GM23338 (cell line): Measurements from ENCODE around the gene RCCD1. TPM values are rescaled to one million over a fixed set of nuclear protein-coding genes. Genes with fewer than 3 reads are reported as not detected.

Experiments
- ATAC-seq: fragments of 200-7000 bp; cut with Tn5 transposase; 3 replicates; pipeline ENCODE4 v1.9.1; 2020
- DNase-seq: peaks from one replicate; pipeline ENCODE4 v3.0.0-alpha.2; 2015; ENCODE audit warnings: low spot score
- H2AFZ ChIP-seq: fragments of 200-600 bp; sonication (generic); 2 replicates; pipeline ENCODE4 v1.8.0; 2016; ENCODE audit warnings: antibody characterized with exemption, mild to moderate bottlenecking, moderate library complexity
- H3F3A ChIP-seq: fragments of 200-600 bp; sonication (generic); replicated peaks from 2 replicates; pipeline ENCODE4 v1.8.0; 2017; ENCODE audit warnings: antibody characterized with exemption, mixed run types, low read depth
- H3K27ac ChIP-seq: fragments of 200-600 bp; sonication (generic); 2 replicates; pipeline ENCODE4 v1.6.1; 2016; ENCODE audit warnings: low read depth
- H3K27me3 ChIP-seq: fragments of 200-600 bp; sonication (generic); 2 replicates; pipeline ENCODE4 v1.8.0; 2016; ENCODE audit warnings: mild to moderate bottlenecking, mixed run types, moderate library complexity; ENCODE audit not compliant: insufficient read depth
- H3K36me3 ChIP-seq: fragments of 200-600 bp; sonication (generic); 2 replicates; pipeline ENCODE4 v1.8.0; 2016; ENCODE audit warnings: mild to moderate bottlenecking; ENCODE audit not compliant: insufficient read depth
- H3K4me1 ChIP-seq: fragments of 200-600 bp; sonication (generic); 2 replicates; pipeline ENCODE4 v1.8.0; 2016; ENCODE audit warnings: mild to moderate bottlenecking, moderate library complexity; ENCODE audit not compliant: insufficient read depth
- H3K4me2 ChIP-seq: fragments of 200-600 bp; sonication (generic); 2 replicates; pipeline ENCODE4 v1.7.1; 2017; ENCODE audit warnings: mixed run types
- H3K4me3 ChIP-seq: fragments of 200-600 bp; sonication (generic); 2 replicates; pipeline ENCODE4 v1.6.1; 2016; ENCODE audit warnings: mixed run types
- H3K79me2 ChIP-seq: fragments of 200-600 bp; sonication (generic); replicated peaks from 2 replicates; pipeline ENCODE4 v1.8.0; 2017; ENCODE audit warnings: mild to moderate bottlenecking; ENCODE audit not compliant: insufficient read depth
- H3K9me2 ChIP-seq: fragments of 200-600 bp; sonication (generic); 2 replicates; pipeline ENCODE4 v1.8.0; 2017; ENCODE audit not compliant: insufficient read depth
- H4K20me1 ChIP-seq: fragments of 200-600 bp; sonication (generic); replicated peaks from 2 replicates; pipeline ENCODE4 v1.8.0; 2017; ENCODE audit warnings: mild to moderate bottlenecking; ENCODE audit not compliant: insufficient read depth
- H3K27ac Mint-ChIP-seq: 2 replicates; pipeline ENCODE4 v1.8.0; 2020; ENCODE audit warnings: inconsistent platforms, mild to moderate bottlenecking, moderate library complexity, mixed read lengths
- H3K27me3 Mint-ChIP-seq: 3 replicates; pipeline ENCODE4 v1.8.0; 2022; ENCODE audit warnings: low read depth, mild to moderate bottlenecking, moderate library complexity, mixed read lengths, inconsistent platforms; ENCODE audit not compliant: insufficient read depth, poor library complexity
- H3K36me3 Mint-ChIP-seq: 3 replicates; pipeline ENCODE4 v1.8.0; 2021; ENCODE audit warnings: low read depth, mild to moderate bottlenecking, inconsistent platforms, moderate library complexity, mixed read lengths
- H3K4me1 Mint-ChIP-seq: 3 replicates; pipeline ENCODE4 v1.8.0; 2020; ENCODE audit warnings: mild to moderate bottlenecking, inconsistent platforms, mixed read lengths
- H3K4me3 Mint-ChIP-seq: 3 replicates; pipeline ENCODE4 v1.8.0; 2021; ENCODE audit warnings: moderate library complexity, mild to moderate bottlenecking, inconsistent platforms, mixed read lengths
- H3K9me3 Mint-ChIP-seq: 3 replicates; pipeline ENCODE4 v1.8.0; 2020; ENCODE audit warnings: moderate library complexity, mild to moderate bottlenecking, inconsistent platforms, mixed read lengths
- CREB1 ChIP-seq: fragments of 250-450 bp; sonication (Bioruptor Pico); IDR thresholded peaks from 2 replicates; pipeline ENCODE4 v1.5.0; 2020; ENCODE audit warnings: low read depth, mild to moderate bottlenecking, moderate library complexity
- CTCF ChIP-seq, 2 experiments: fragments of 200-600 bp in 1 of 2; sonication (generic) in 1 of 2; conservative IDR thresholded peaks; 2 replicates each; pipeline versions ENCODE4 v1.5.1 to v1.6.1; 2016 to 2017; ENCODE audit warnings: antibody characterized with exemption in 2 of 2, low read depth in 2 of 2, mild to moderate bottlenecking in 2 of 2, moderate library complexity in 1 of 2
- ETS1 ChIP-seq: IDR thresholded peaks from 2 replicates; pipeline ENCODE4 v1.6.1; 2016; ENCODE audit warnings: antibody characterized with exemption
- EZH2 ChIP-seq: fragments of 200-600 bp; sonication (generic); IDR thresholded peaks from one replicate; pipeline ENCODE4 v1.8.0; 2017; ENCODE audit warnings: antibody characterized with exemption, mild to moderate bottlenecking, low read depth; ENCODE audit not compliant: unreplicated experiment
- JUNB ChIP-seq: IDR thresholded peaks from one replicate; pipeline ENCODE4 v1.6.1; 2016; ENCODE audit warnings: antibody characterized with exemption; ENCODE audit not compliant: unreplicated experiment
- NANOG ChIP-seq: IDR thresholded peaks from 2 replicates; pipeline ENCODE4 v1.6.1; 2016; ENCODE audit warnings: antibody characterized with exemption, borderline replicate concordance
- REST ChIP-seq: IDR thresholded peaks from one replicate; pipeline ENCODE4 v1.6.1; 2018; ENCODE audit warnings: antibody characterized with exemption; ENCODE audit not compliant: unreplicated experiment
- ZNF114 ChIP-seq: fragments of 250-450 bp; sonication (Bioruptor Pico); IDR thresholded peaks from 2 replicates; pipeline ENCODE4 v1.5.0; 2020; ENCODE audit warnings: mild to moderate bottlenecking, moderate library complexity
- ZNF331 ChIP-seq: fragments of 250-450 bp; sonication (Bioruptor Pico); IDR thresholded peaks from 2 replicates; pipeline ENCODE4 v1.5.0; 2020; ENCODE audit warnings: low read depth, mild to moderate bottlenecking, moderate library complexity
- ZNF462 ChIP-seq: fragments of 250-450 bp; sonication (Bioruptor Pico); IDR thresholded peaks from 2 replicates; pipeline ENCODE4 v1.5.0; 2020; ENCODE audit warnings: mild to moderate bottlenecking, moderate library complexity
- polyA plus RNA-seq: library from polyadenylated mRNA; unstranded; fragments of >200 nt; fragmentation: Nextera tagmentation; extraction: Ambion mirVana; gene quantifications from 2 replicates; pipeline ENCODE4 v1.2.1, GENCODE V29; 2016
- total RNA-seq: library from RNA; depleted of rRNA; stranded (reverse); fragments of >200 nt; shearing (Covaris generic); gene quantifications from 2 replicates; pipeline ENCODE4 v1.2.3, GENCODE V29; 2014

RCCD1 gene
- total and polyA plus RNA-seq, 2 experiments from 2014 or later, result 10.8 to 17.1 TPM

- H3K27ac Mint-ChIP-seq, result no peak overlapping the region
- H4K20me1 ChIP-seq, result peaks cover 17% of the 10 kb centered on the region
- H3K27me3 Mint-ChIP-seq, result peaks cover 3% of the 10 kb centered on the region
- ATAC-seq (no peak), DNase-seq (no peak)
- no peaks in the 10 kb centered on the region for H3K27me3 ChIP-seq
- no peak overlapping the region for H3K4me2 ChIP-seq
- peak overlapping the region; percentile 59; the same call in 1 of the 2 replicates for H3K27ac ChIP-seq
- no peaks in the 10 kb centered on the region for H3K79me2 ChIP-seq
- H2AFZ ChIP-seq, result no peak overlapping the region
- H3K4me1 Mint-ChIP-seq, result no peaks in the 10 kb centered on the region
- H3K4me1 ChIP-seq, result no peaks in the 10 kb centered on the region
- peaks cover 80% of the 10 kb centered on the region for H3K36me3 ChIP-seq
- no peak overlapping the region for H3K4me3 ChIP-seq
- peaks cover 78% of the 10 kb centered on the region for H3K36me3 Mint-ChIP-seq
- 0 out of 2 replicates have a peak, but pooled peaks cover 4% of the 10 kb centered on the region for H3F3A ChIP-seq
- no peaks in the 10 kb centered on the region for H3K9me3 Mint-ChIP-seq
- H3K4me3 Mint-ChIP-seq, result no peak overlapping the region
- no peak for TF ChIP-seq CTCF (conservative IDR thresholded peaks at IDR 0.05; ENCODE audit: low read depth in 2 of 2)
- no peak for TF ChIP-seq ZNF331 (CRISPR knock-in tag)
- TF ChIP-seq EZH2, result no peak
- no peak for TF ChIP-seq NANOG
- TF ChIP-seq REST, result no peak
- no peak for TF ChIP-seq CREB1
- TF ChIP-seq ZNF114, result no peak
- no peak for TF ChIP-seq JUNB
- no peaks in the 10 kb centered on the region for H3K9me2 ChIP-seq
These were observed 19.5 kb downstream of the RCCD1 start for GRCh38 chr15:90974216-90974615.

GRCh38 chr15:90979582-90979981 is 24.9 kb downstream of the RCCD1 start:
- no peaks in the 10 kb centered on the region for H3K4me1 Mint-ChIP-seq
- TF ChIP-seq ZNF462 (CRISPR knock-in tag) (no peak), JUNB (no peak), ZNF331 (CRISPR knock-in tag) (no peak), ETS1 (no peak)

More at GRCh38 chr15:90979582-90979981, 24.9 kb downstream of the RCCD1 start:
- no peak overlapping the region for H3K4me3 ChIP-seq
- H3K4me1 ChIP-seq, result no peaks in the 10 kb centered on the region
- no peak overlapping the region for H3K27ac ChIP-seq
- H3K36me3 ChIP-seq, result peaks cover 87% of the 10 kb centered on the region
- H3K36me3 Mint-ChIP-seq, result peaks cover 97% of the 10 kb centered on the region
- no peak for DNase-seq
- no peak overlapping the region for H3K4me2 ChIP-seq
- H3K27me3 ChIP-seq, result no peaks in the 10 kb centered on the region
- H3K9me2 ChIP-seq, result no peaks in the 10 kb centered on the region
- H3K4me3 Mint-ChIP-seq, result no peak overlapping the region
- no peaks in the 10 kb centered on the region for H3K27me3 Mint-ChIP-seq
- H4K20me1 ChIP-seq, result peaks cover 14% of the 10 kb centered on the region
- peaks cover 13% of the 10 kb centered on the region for H3K79me2 ChIP-seq
- no peaks in the 10 kb centered on the region for H3K9me3 Mint-ChIP-seq
- H2AFZ ChIP-seq, result no peak overlapping the region
- ATAC-seq, result no peak
- H3F3A ChIP-seq, result 0 out of 2 replicates have a peak, but pooled peaks cover 4% of the 10 kb centered on the region
- H3K27ac Mint-ChIP-seq, result peak overlapping the region; percentile 84
